B cell (primary cell): ENCODE measurements around the gene ETFA.

Experiments
- EZH2 ChIP-seq: IDR thresholded peaks from 2 replicates; pipeline ENCODE4 v1.6.1; 2012; ENCODE audit warnings: borderline replicate concordance, low read depth, mild to moderate bottlenecking, moderate library complexity, low read length; ENCODE audit not compliant: insufficient read depth, poor library complexity, severe bottlenecking
- TF ChIP-seq, protein P1 (sequence below): fragments of 200-600 bp; IDR thresholded peaks from one replicate; pipeline ENCODE4 v1.8.0; 2022; ENCODE audit warnings: antibody characterized with exemption, mild to moderate bottlenecking

DNA sequence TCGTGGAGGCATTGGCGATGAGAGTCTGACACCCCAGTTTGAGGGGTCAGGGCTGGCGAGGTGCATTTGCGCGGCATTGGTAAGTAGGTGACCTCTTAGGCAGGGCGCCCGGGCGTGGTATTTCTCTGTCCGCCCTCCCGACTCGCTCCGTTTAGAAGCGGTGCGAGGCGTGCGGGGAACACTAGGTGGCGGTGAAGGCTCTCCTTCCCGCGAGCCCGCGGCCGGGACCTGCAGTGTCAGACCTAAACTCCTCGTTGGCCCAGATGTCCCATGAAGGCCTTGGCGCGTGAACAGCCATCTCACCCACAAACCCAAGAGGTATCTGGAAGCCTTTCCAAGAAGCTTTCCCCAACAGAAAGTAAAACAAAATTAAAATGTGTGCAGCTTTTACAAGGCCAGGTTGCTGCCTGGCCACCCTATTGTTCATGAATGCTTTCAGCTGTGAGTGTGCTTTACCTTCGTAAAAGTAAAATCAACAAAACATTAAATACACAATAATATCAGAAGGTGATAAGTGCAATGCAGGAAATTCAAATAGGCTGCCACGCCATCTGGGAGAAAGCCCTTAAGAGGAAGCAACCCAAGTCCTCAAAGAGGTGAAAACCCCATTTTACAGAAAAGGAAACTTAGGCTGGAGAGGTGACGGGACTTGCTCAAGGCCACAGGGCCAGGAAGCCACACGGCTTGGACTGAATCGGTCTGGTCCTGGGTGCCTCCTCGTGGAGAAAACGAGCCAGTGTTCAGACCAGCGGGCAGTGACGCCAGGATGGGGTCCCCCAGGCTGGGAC is 120.3 kb downstream of the ETFA start:
- TF ChIP-seq, protein P1, sequence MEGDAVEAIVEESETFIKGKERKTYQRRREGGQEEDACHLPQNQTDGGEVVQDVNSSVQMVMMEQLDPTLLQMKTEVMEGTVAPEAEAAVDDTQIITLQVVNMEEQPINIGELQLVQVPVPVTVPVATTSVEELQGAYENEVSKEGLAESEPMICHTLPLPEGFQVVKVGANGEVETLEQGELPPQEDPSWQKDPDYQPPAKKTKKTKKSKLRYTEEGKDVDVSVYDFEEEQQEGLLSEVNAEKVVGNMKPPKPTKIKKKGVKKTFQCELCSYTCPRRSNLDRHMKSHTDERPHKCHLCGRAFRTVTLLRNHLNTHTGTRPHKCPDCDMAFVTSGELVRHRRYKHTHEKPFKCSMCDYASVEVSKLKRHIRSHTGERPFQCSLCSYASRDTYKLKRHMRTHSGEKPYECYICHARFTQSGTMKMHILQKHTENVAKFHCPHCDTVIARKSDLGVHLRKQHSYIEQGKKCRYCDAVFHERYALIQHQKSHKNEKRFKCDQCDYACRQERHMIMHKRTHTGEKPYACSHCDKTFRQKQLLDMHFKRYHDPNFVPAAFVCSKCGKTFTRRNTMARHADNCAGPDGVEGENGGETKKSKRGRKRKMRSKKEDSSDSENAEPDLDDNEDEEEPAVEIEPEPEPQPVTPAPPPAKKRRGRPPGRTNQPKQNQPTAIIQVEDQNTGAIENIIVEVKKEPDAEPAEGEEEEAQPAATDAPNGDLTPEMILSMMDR: peak; percentile 89
- no peak for TF ChIP-seq EZH2
